CD4-positive, alpha-beta T cell treated with Interleukin-10 for 1 hour (primary cell): ENCODE data around the gene NR6A1.

Experiments
- DNase-seq: peaks from one replicate; pipeline ENCODE4 v3.0.0-alpha.2; 2020

NR6A1 gene

DNA sequence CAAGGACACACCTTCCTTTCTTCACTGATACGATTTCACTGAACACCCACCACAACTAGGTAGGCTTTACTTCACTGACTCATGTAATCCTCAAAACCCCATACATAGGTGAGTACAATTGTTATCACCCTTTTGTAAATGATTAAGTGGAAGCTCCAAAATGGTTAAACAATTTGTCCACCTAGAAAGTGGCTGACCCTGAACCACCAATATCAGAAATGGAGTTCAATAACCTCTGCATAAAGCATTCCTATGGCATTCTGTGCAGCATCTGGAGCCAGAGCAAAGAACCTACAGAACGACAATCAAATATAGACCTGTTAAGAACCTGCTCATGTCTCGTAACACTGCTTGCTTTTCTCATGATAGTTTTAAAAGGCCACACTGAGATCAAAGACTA, 213.2 kb downstream of the NR6A1 start:
- DNase-seq: no peak

DNA sequence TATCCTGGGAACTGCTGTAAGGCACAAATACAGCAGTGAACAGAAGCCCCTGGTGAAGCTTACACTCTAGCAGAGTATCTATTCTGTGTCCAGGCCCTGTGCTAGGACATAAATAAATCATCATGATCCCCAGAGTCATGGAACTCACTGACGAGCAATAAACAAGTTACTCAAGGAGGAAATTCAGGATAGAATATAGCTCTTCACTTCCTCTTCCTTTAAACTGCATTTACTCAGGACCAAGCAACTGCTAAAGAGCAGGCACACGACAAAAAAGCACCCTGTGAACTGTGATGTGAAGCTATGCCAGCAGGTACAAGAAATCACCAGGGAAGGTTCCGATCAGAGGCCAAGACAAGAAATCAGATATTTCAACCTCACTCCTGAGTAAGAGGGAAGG, 216.1 kb downstream of the NR6A1 start:
- no peak for DNase-seq

DNA sequence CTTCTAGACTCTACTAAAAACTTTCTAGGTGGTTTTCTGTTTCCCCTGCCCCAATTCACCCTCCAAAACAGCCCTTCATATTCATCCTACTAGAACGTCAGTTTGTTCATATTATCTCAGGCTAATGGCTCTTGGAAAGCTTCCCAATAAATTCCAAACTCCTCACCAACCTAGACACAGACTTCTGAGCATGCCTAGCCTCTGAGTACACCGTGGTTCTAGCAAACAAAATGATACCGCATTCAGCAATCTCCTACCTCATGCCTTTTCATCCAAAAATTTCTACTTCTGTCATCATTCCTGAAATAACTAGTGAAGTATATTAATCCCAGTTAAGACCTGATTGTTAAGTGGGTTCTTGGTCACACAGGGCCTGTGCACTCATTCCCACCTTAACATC, 217.4 kb downstream of the NR6A1 start:
- no peak for DNase-seq

DNA sequence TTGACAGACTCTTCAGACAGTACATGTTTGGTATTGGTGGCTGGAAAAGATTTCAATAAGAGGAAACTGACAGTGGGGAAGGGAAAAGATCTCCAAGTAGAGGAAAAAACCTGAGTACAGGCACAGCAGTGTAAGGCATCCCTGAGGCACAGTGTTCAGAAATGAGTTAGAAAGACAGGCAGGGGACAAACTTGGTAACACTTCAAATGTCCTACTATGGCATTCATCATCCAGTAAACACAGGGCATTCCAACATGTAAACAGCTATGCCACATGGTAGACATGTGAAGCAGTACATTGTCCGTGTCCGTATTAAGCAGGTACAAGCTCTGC, 218.9 kb downstream of the NR6A1 start:
- DNase-seq: no peak

DNA sequence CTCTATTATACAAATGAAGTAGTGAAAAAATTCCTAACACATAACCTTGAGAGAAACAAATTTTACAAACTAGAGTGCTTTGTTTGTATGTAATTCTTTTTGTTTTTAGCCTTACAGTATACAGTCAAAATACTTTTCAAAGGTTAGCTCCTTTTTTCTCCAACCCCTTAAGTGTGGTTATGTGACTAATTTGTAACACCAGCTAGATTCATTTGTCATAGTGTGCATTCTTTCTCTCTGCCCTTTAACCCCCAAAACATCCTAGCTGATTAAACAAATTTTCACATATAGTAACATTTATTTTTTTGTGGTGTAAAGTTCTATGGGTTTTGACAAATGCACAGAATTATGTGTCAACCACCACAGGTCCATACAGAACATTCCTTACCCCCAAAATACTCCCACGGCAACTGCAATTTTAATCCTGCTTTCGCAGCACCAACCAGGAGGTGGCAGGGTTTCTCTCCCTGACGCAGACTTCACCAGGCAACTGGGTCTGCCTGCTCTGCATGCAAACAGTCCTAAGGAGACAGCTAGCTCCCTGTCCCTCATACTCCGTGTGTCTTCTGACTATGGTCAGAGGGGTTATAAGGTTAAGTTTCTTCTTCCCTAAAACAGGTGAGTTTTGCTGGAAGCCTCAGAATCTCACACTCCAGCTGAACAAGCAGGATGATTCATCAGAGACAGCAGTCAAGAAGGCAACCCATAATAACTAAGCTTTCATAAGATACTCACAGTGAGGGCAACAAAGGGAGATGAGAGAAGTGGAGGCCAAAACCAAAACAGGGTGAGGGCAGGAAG, 219.4 kb downstream of the NR6A1 start:
- DNase-seq: no peak

DNA sequence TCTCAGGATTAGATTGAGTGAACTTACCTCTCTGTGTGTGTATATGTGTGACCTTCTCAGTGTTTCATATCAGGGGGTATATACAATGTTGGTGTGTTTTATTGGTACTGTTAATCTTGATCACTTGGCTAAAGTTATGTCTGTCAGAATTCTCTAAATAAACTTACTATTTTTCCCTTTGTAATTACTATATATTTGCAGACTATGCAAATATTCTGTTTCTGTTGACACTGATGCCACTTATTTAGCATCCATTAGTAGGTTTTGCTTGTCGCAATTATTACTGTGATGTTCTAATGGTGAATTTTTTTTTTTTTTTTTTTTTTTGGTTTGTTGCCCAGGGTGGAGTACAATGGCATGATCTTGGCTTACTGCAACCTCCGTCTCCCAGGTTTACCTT, 221.0 kb downstream of the NR6A1 start:
- DNase-seq: no peak

DNA sequence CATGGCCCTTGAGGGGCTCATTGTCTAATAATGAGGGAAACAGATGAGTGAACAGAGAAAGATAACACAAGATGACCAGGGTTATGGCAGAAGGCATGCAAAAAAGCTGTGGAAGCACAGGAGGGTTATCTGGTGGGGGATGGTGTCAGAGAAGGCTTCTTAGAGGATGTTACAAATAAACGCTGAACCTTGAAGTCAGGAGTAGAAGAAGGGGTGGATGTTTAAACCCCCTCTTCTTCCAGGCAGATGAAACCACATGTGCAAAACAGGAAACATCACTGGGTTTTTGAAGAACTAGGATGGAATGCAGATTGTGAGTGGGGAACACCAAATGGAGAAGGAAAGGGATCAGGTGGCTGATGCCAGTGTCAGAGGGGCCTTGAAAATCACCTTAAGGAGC, 222.1 kb downstream of the NR6A1 start:
- no peak for DNase-seq

DNA sequence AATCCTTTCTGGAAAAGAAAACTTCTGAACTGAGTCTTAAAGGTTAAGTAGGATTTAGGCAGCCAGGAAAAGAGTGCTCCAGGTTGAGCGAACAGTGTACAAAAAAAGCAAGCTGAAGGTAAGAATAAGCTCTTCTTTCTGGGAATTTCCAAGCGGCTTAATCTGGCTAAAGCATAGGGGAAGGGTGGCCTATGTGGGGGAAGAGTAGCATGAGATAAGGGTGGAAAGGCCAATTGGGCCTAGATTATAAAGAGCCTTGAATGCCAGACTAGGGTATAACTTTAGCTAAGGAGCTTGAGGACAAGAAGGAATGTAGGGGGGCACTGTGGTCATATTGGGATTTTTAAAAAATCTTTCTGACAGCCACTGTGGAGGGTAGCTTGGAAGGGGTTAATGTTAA, 226.6 kb downstream of the NR6A1 start:
- DNase-seq: no peak

DNA sequence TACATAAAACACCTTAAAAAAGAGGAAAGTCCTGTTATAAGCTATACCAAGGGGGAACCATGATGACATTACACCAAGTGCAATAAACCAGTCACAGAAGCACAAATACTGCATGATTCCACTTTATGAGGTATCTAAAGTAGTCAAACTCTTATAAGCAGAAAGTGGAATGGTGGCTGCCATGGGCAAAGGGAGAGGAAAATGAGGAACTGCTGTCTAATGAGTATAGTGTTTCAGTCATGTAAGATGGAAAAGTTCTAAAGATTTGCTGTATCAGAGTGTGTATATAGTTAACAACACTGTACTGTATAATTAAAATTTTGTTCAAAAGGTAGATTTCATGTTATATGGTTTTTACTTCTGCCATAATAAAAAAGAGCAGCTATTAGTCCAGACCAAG, 229.3 kb downstream of the NR6A1 start:
- DNase-seq: no peak

DNA sequence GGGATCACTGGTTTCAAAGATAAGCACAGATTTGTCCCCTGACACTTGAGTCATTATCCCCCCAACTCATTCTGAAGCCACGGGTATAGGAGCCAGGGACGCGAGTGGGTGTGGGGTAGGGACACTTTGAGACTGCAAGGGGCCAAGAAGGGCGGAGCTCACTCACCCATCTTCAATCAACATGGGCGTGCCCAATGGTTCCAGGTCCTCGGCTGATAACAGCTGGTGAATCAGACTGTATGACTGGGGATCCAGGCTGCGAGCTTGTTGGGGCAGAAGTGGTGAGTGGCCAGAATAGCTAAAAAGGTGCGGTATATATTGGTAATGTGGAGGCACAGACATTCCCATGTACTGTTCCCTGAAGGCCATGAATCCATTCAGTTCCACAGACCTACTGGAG, 233.2 kb downstream of the NR6A1 start:
- DNase-seq: no peak

DNA sequence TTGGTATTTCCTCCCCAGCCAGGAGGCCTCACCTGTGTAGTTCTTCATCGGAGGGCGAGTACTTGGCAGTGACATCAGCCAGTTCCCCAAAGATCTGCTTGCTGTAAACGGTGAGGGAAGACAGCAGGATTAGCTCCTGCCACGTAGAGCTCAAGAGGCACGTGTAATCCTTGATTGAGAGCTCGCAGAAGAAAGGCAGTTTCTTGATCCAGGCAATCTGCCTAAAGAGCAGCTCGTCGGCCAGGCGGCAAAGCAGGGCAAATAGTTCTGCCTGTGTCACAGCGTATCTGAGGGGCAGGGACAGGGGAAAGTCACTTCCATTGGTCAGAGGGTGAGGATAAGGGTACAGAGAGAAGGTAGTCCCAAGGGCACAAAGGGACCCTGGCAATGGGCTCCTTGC, 235.3 kb downstream of the NR6A1 start:
- DNase-seq: no peak

DNA sequence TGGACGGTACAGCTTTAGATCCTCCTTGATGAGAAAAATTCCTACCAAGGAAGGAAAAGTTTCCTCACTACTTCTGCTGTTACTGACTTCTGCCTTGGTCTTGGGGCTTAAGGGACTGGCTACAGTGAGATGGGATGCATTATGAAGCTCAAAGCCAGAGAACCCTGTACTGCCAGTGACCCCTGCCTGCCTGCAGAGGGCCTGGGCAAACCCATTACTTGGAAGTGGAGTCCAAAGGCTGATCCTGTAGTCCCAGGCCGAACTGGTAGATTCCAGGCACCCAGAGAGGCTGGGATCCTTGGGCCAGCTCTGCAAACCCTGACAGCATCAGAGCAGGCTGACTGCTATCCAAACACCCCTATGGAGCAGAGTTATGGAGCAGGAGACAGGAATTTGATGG, 238.2 kb downstream of the NR6A1 start:
- no peak for DNase-seq

DNA sequence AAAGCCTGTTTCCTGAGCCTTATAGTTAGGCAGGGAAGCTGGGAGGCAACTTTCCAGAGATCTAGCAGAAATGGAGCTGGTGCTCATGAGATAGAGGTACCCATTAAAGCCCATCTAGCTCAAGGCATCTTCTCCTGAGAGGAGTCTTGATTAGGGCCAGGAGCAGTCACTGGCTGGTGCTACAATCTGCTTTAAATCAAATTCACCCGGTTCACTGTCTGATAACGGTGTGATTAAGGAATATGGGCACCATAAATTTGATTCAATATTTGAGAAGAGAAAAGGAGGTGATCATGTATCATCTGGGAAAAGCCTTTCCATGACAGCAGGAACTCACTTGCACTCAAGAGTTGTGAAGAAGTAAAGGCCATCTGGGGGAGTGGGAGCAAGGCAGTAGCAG, 240.0 kb downstream of the NR6A1 start:
- DNase-seq: no peak

DNA sequence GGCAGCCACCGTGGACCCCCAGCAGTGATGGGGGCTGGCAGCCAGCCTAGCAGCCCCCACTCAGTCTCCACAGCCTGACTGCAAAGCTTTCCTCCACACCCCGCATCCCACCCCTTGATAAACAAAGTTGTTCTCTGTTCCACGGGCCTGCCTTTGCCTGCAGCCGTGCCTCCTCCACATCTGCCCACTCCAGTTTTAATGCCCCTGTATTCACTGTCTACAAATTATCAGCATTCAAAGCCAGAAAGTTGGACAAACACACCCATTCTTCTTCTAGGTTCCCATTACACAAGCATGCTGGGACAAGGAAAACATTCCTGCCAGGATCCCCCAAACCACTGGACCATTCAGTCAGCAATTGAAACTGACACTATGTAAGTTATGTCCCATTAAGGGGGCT, 240.9 kb downstream of the NR6A1 start:
- no peak for DNase-seq

DNA sequence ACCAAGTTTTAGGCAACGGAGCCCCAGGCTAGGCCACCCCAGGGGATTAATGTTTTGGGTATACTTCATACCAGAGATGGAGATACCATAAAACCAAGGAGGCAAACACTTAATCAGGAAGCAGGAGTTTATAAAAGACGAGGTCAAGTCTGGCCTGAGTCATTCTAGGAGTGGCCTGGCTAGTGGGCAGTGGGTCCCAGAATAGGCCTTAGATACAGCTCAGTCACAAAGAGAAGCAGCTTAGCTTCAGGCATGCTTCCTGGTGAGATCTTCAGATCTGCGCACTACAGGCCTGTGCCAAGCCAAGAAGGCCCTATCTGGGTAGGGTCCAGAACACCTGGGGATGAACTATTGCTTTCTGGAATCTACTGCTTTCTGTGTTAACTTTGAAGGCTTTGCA, 243.3 kb downstream of the NR6A1 start:
- no peak for DNase-seq

DNA sequence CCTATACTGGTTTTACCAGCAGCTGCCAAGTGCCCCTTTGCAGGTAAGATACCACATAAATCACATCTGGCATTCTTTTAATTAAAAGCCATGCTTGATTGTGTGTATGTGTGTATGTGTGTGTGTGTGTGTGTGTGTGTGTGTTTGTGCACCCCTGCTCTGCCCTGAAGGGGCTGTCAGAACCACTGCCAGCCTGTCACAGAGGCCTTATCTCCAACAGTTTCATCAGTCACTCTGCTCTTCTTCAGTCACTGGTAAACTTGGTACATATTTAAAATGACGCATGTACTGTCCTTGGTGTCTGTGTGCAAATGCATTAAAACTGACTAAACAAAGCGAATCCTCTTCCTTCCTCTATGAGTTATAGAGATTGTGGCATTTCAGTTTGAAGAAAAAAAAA, 244.9 kb downstream of the NR6A1 start:
- DNase-seq: no peak

DNA sequence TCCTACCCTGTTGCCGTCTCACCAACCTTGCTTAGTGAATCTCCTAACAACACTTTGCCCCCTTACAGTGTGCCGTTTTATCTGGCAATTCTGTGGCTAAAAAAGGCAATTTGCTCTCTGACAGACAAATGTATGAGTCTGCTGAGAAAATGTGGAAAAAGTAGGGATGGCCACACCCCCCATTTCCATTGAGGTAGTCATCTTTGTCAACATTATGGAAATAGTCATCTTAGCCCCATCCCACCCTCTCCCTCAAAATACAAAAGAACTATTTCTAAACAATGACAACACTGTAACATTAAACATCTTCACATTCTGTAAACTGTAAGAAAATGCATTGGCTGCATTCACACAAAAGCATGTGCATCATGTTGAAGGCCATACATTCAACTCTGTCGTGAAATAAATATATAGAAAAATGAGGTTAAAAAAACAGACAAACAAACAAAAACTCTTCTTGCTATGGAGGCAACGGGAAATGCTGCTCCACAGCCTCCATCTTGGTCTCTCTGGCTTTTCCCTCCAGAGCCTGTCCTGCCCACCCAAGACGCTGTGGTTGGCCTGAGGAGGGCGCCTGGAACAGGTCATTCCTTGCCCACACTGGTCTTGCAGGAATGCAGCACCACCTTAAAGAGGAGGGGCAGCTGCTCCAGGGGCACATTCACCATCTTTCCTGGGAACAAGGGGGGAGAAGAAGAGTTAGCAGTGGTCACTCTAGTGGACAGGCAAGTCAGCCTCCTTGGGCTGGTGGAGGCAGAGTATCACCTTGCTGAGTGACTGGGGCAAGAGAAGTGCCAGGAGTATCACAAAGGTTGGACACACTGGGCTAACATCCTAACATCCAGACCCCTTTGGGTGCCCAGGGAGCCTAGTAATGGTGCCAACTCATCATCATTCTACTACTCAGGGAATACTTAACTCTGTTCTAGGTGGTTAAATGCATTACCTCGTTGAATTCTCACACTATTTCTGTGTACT, 248.7 kb downstream of the NR6A1 start:
- no peak for DNase-seq

DNA sequence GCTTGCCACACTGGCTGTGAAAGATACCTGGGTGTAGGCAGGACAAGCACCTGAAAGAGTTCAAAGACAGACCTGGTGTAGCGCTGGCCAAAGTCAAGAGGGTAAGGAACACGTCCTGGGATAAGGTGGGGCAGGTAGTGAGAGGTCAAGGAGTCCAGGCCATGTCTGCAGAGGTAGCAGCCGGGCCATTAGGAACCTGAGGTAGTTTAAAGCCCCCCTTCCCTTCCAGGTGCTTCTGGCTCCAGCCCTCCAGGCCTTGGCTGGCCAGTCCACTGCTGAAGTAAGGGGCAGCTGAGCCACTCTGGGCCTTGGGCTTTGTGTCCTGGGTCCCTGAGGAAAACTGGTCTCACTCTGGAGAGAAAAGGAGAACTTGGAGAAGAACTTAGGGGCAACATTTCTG, 250.0 kb downstream of the NR6A1 start:
- no peak for DNase-seq

DNA sequence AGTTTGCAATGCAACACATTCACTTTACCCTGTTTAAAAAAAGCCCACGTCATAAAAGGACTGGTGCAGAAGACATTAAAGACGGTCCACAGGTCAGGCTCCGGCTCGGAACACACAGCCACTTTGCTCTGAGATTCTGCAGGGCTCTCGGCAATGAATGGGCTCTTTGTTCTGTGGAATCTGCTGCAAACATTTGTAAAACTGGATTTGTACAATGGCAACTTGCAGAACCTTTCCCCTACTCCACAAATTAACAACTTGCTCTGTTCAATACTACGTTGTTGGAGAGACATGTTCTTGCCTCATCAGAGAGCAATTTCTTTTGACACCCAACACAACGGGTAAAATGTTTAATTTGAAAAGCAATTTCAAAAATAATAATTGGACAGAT, 250.9 kb downstream of the NR6A1 start:
- no peak for DNase-seq

DNA sequence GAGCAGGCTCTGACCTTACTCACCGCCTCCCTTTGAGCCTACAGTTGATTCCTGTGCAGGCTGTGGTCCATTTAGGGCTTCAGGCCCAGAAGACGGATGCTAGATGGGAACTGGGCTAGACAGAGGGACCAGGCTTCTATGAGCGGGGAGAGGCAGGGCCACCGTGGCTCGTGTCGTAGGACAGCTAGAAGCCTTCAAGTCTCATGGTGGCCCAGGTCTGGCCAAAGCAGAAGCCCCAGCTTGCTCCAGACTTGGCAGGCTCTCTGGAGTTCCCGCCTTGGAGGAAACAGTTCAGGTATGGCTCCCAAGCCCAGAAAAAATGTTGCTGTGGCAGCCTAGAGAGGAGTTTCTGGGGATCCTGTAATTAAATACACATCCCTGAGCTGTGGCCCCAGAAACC, 253.0 kb downstream of the NR6A1 start:
- no peak for DNase-seq

DNA sequence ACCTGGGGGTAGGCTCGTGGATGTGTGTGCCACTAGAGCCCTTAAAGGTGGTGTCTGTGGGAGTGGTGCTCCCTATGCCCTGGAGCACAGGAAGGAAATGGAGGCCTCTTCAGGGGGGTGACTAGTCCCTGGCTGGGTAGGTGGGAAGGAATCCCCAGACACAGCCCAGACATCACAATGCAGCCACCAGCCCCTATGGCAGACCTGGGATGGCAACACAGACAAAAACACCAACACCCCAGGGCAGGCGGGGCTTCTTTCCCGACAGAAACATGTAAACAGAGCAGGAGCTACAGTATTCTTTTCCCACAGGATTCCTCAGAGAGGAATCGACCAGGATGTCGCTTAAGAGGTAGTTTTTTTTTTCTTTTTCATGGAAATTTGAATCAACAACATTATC, 253.5 kb downstream of the NR6A1 start:
- no peak for DNase-seq

DNA sequence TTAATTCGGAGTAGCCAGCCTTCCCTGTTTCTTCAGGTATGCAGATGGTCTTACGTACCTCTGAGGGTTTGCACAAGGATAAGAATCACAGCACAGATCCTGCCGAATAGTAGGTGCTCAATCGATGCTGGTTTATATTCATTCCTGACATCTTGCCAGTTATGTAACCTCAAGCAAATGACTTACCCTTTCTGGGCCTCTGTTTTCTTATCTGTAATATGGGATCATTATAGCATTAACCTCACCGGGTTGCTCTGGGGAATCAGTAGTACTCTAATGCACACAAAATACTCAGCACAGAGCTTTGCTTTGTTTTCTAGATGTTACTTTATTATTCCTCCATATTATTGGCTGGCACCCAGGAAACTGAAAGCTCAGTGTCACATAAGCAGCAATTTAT, 256.2 kb downstream of the NR6A1 start:
- no peak for DNase-seq

DNA sequence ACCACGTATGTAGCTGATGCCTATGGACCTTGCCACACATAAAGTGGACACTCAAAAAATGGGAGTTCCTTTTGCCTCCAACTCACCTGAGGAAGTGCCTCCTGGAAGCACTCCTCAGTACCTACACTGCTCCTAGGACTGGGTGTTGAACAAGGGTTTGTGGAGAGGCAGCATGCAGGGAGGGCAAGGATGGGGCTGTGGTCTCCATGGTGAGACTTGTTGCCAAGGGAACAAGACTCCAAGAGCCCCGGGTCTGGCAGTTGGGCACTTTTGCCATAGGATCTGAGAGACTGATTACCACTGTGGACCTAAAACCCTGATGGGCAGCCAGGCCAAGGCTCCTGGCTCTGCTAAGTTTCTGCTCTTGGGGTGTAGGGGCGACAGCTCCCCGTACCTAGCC, 257.0 kb downstream of the NR6A1 start:
- DNase-seq: no peak

DNA sequence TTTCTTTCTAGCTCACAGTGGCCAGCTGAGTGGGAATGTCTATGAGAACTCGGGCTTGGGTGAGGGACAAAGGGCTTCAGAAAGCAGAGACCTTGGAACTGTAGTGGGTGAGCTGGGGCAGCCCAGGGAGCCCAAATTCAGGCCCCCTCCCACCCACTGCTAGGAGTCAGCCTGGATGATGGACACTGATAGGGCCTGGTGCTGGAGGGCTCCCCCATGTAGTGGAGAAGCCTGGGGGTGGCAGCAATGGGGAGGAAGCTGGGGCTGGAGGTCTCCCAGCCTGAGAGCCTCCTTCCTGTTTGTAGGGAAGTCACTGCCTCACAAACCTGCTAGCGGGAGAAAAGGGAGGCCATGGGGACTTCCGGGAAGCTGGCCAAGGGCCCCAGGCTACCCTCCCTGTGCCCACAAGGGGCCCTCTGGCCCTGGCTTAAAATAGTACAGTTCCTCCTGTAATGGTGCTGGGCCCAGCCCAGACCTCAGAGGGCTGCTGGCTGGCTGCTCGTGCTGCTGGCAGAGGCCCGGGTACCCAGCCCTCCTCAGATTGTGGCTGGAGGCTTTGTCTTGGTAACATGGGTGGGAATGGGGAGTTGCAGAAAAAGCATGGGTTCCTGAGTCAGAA, 257.6 kb downstream of the NR6A1 start:
- DNase-seq: no peak
